K562 (cell line): ENCODE data around the gene PSMA4. TPM values are rescaled to one million over a fixed set of nuclear protein-coding genes. Genes with fewer than 3 reads are reported as not detected.

ENCODE experiments used
- CBX3 ChIP-seq, 2 experiments: IDR thresholded peaks; 1 replicate in 1 of 2; 2 replicates in 1 of 2; pipeline ENCODE4 v1.6.1; 2012; ENCODE audit warnings: inconsistent platforms in 2 of 2, low read length in 2 of 2, borderline replicate concordance in 1 of 2, control low read depth in 1 of 2
- CREB3L1 ChIP-seq: fragments of 450-650 bp; IDR thresholded peaks from 2 replicates; pipeline ENCODE4 v1.6.1; 2014; ENCODE audit warnings: low read depth, mild to moderate bottlenecking, moderate library complexity, borderline replicate concordance
- CXXC5 ChIP-seq: fragments of 250-450 bp; sonication (Bioruptor Pico); IDR thresholded peaks from 2 replicates; pipeline ENCODE4 v1.8.0; 2022; ENCODE audit warnings: inconsistent platforms, mild to moderate bottlenecking, moderate library complexity
- E2F8 ChIP-seq: fragments of 450-650 bp; IDR thresholded peaks from 2 replicates; pipeline ENCODE4 v1.7.1; 2018; ENCODE audit warnings: mild to moderate bottlenecking, low read depth; ENCODE audit not compliant: partially characterized antibody
- ELF1 ChIP-seq: fragments of 200-800 bp; sonication (Bioruptor generic); IDR thresholded peaks from 2 replicates; pipeline ENCODE4 v1.6.1; 2016; ENCODE audit warnings: missing genetic modification characterization, missing compliant biosample characterization
- EWSR1 ChIP-seq: fragments of 450-650 bp; IDR thresholded peaks from 2 replicates; pipeline ENCODE4 v1.6.1; 2018; ENCODE audit warnings: borderline replicate concordance, mild to moderate bottlenecking, low read depth, moderate library complexity; ENCODE audit not compliant: partially characterized antibody
- HMG20A ChIP-seq: fragments of 450-650 bp; formaldehyde crosslinking; conservative IDR thresholded peaks from 2 replicates; pipeline ENCODE4 v1.4.0; 2020; ENCODE audit warnings: mild to moderate bottlenecking, mixed read lengths
- MBD1 ChIP-seq: fragments of 250-450 bp; sonication (Bioruptor Pico); IDR thresholded peaks from 2 replicates; pipeline ENCODE4 v1.8.0; 2022; ENCODE audit warnings: inconsistent platforms
- MEIS2 ChIP-seq: fragments of 450-650 bp; IDR thresholded peaks from 2 replicates; pipeline ENCODE4 v1.6.1; 2014; ENCODE audit warnings: mild to moderate bottlenecking; ENCODE audit not compliant: partially characterized antibody
- MYC ChIP-seq, 2 experiments: fragments of 250-450 bp in 1 of 2; sonication (Bioruptor Pico) in 1 of 2; IDR thresholded peaks; 2 replicates each; pipeline versions ENCODE4 v1.5.1 to v1.6.1; 2012 to 2021; ENCODE audit warnings: low read depth in 2 of 2, borderline replicate concordance in 1 of 2, improper control_type of control experiment in 1 of 2, low read length in 1 of 2, mild to moderate bottlenecking in 1 of 2, moderate library complexity in 1 of 2
- NCOA1 ChIP-seq: fragments of 450-650 bp; IDR thresholded peaks from 2 replicates; pipeline ENCODE4 v1.6.1; 2016; ENCODE audit warnings: low read depth
- NR2C2 ChIP-seq, 2 experiments: fragments of 200-800 bp in 1 of 2; sonication (Bioruptor generic) in 1 of 2; sonication (generic) in 1 of 2; formaldehyde crosslinking in 1 of 2; IDR thresholded peaks; 2 replicates each; pipeline versions ENCODE4 v1.6.1 to v1.8.0; 2016 to 2022; ENCODE audit warnings: mild to moderate bottlenecking in 1 of 2, missing compliant biosample characterization in 1 of 2, missing genetic modification characterization in 1 of 2, missing genetic modification reagents in 1 of 2
- PKNOX1 ChIP-seq: fragments of 450-650 bp; IDR thresholded peaks from 2 replicates; pipeline ENCODE4 v1.6.1; 2016
- PTTG1 ChIP-seq: fragments of 450-650 bp; IDR thresholded peaks from 2 replicates; pipeline ENCODE4 v1.6.1; 2016; ENCODE audit warnings: low read depth, mild to moderate bottlenecking, missing genetic modification characterization, missing compliant biosample characterization
- RBM15 ChIP-seq: fragments of 200-400 bp; formaldehyde crosslinking; IDR thresholded peaks from 2 replicates; pipeline ENCODE4 v1.6.1; 2018; ENCODE audit warnings: mild to moderate bottlenecking, low read length, moderate library complexity; ENCODE audit not compliant: insufficient read depth
- YY1 ChIP-seq, 3 experiments: IDR thresholded peaks; 2 replicates each; pipeline ENCODE4 v1.6.1; 2011; ENCODE audit warnings: low read length in 2 of 3, mild to moderate bottlenecking in 2 of 3, moderate library complexity in 2 of 3, borderline replicate concordance in 1 of 3, control low read depth in 1 of 3, low read depth in 1 of 3; ENCODE audit not compliant: insufficient read depth in 3 of 3, insufficient replicate concordance in 2 of 3, control insufficient read depth in 1 of 3, insufficient read length in 1 of 3; ENCODE audit errors: extremely low read depth in 1 of 3
- ZSCAN32 ChIP-seq: fragments of 450-650 bp; formaldehyde crosslinking; IDR thresholded peaks from 2 replicates; pipeline ENCODE4 v1.4.0; 2020; ENCODE audit warnings: mild to moderate bottlenecking, moderate library complexity
- polyA plus RNA-seq, 8 experiments: library from polyadenylated mRNA; depleted of rRNA in 4 of 8; stranded (reverse) in 5 of 8; unstranded in 3 of 8; fragments of >200 nt; fragmentation: Nextera tagmentation in 2 of 8; fragmentation: Illumina TruSeq in 1 of 8; extraction: Ambion mirVana in 2 of 8; extraction: Trizol in 1 of 8; gene quantifications; 2 replicates each; pipeline versions ENCODE4 v1.2.1 to v1.2.3, GENCODE V29; 2011 to 2014; ENCODE audit warnings: inconsistent platforms in 1 of 8, missing spikeins in 1 of 8
- total RNA-seq, 7 experiments: library from RNA; depleted of rRNA in 6 of 7; stranded (reverse); fragments of >200 nt in 6 of 7; fragmentation: Illumina TruSeq in 2 of 7; extraction: Trizol in 2 of 7; gene quantifications; 2 replicates each; pipeline versions ENCODE4 v1.2.1 to v1.2.3, GENCODE V29; 2011 to 2021; ENCODE audit warnings: low replicate concordance in 1 of 7

Gene PSMA4
- total and polyA plus RNA-seq, 9 of the 15 experiments (the other 6 are each of a cell fraction or from before 2014, with no cell fraction given): 304 to 1,857 (median 666) TPM

GRCh38 chr15:78540141-78540870 is at the start of gene PSMA4 (continued):
- TF ChIP-seq HMG20A (CRISPR knock-in tag) (no peak), RBM15 (no peak), YY1 (IDR thresholded peaks at IDR 0.05; ENCODE audit: borderline replicate concordance in 1 of 3, control insufficient read depth in 1 of 3, extremely low read depth in 1 of 3, insufficient read depth in 3 of 3, insufficient read length in 1 of 3, insufficient replicate concordance in 2 of 3, low read depth in 1 of 3, low read length in 2 of 3) (peak; percentile 63 to 97 (median 92)), ZSCAN32 (no peak), EWSR1 (no peak), CBX3 (IDR thresholded peaks at IDR 0.05; ENCODE audit: borderline replicate concordance in 1 of 2, low read length in 2 of 2) (peak in 1 of 2 experiments; percentile 46; a peak in 1 of 3 replicates), CREB3L1 (peak; percentile 23; the same call in 1 of the 2 replicates), NCOA1 (0 out of 2 replicates have a peak, but pooled peaks have one; percentile 22), MBD1 (CRISPR knock-in tag) (no peak), ELF1 (tag) (peak; percentile 95), MYC (IDR thresholded peaks at IDR 0.05; ENCODE audit: low read depth, low read length) (peak; percentile 92), MYC (CRISPR knock-in tag; IDR thresholded peaks at IDR 0.05; ENCODE audit: borderline replicate concordance, low read depth) (0 out of 2 replicates have a peak, but pooled peaks have one; percentile 69), NR2C2 (CRISPR knock-in tag; IDR thresholded peaks at IDR 0.05) (peak; percentile 64), NR2C2 (tag; IDR thresholded peaks at IDR 0.05) (no peak), E2F8 (peak; percentile 40), PTTG1 (tag) (no peak), PKNOX1 (0 out of 2 replicates have a peak, but pooled peaks have one; percentile 4), CXXC5 (CRISPR knock-in tag) (peak; percentile 75), MEIS2 (peak; percentile 87)
